HG03280 (cell line): ENCODE results near the gene RPS6KA2.

ENCODE experiments used
- ATAC-seq: cut with Tn5 transposase; IDR thresholded peaks from one replicate; pipeline ENCODE4 v1.9.1; 2021; ENCODE audit warnings: mild to moderate bottlenecking, moderate library complexity; ENCODE audit not compliant: unreplicated experiment

Gene RPS6KA2

DNA sequence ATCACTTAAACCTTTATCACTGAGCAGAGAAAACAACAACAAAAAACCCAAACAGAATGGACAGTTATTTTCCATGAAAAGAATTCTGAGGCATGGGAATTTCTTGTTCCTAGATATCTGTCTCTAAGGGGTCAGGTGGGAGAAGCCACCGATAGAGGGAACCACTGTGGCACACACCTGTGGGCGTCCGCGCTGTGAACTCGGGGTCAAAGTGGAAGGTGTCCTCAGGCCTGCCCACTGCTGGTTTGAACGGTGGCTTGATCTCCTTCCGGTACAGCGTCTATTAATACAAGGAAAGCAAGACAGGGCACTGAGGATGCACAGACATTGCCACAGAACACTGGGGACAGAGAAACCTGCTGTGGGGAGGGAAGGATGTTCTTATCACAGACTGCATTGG is 167.8 kb downstream of the RPS6KA2 start:
- no peak for ATAC-seq

DNA sequence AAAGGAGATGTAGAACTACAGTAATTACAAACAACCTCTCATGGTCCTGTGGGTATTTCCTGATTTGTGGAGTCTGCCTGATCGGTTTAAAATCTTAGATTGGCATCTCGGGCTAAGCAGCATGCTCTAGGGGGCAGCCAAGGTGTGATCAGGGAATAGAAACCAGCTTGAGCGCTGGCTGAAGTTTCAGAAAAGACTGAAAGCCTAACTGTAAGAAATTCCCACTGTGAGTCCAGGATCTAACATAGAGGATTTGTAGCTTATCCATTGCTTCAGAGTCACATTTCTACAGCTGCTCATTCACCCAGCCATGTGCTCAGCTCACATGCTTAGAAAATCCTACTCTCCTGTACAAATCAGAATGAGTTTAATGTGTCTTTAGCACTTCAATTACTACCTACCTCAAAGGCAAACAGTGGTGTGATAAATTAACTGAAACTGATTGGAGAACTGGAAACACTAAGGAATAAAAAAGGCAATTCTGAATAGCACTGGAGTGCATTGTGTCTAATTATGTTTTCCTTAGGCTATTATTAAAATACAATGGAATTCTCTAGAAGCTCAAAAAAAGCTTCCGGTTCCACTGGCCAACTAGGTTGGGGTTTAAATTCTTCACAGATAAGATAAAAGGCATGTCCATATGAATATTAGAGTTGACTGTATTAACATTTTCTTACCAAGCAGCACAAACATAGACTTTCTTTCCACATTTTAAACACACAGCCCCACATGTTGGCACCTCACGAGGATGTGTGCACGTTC is 170.5 kb downstream of the RPS6KA2 start:
- ATAC-seq = no peak

DNA sequence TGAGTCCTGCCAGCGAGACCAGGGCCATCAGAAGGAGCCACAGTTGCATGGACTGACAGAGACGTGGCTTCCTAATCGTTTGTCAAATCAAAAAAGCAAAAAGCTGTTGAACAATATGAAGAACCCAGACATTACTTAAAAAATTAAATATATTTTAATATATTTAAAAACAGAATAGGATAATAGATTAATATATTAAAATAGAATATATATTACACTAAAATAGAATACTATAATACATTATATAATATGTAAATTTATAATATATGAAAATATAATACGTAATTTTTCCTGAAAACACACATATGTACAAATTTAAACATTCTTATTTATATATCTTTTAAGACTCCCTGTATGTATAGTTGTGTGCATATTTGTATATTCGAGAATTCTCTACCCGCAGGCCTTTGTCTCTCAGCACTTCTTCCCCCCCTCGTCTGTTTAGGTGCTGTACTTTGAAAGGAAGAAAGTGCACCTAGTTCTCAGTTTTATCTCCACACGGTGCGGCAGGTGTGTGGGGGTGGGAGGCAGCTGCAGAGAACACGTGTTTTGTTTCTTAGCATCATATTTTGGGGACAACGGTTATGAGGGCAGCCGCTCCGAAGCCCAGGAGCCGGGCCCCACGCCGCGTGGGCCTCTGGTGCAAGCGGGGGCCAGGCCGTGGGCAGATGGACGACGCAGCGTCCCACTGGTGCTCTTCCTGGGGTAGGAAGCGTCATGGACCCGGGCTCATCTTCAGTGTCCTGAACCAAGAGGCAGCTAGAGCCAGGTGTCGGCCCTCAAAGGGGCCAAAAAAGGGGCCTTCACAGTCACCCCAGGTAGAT is 172.1 kb downstream of the RPS6KA2 start:
- ATAC-seq = no peak

DNA sequence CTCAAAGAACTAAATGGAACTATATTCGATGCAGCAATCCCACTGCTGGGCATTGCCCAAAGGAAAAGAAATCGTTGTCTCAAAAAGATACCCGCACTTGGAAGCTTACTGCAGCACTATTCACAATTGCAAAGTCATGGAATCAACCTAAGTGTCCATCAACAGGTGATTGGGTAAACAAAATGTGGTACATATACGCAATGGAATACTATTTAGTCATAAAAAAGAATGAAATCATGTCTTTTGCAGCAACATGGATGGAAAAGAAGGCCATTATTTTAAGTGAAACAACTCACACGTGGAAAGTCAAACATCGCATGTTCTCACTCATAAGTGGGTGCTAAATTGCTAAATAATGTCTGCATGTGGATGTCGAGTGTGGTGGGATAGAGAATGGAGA is 173.4 kb downstream of the RPS6KA2 start:
- ATAC-seq = no peak

DNA sequence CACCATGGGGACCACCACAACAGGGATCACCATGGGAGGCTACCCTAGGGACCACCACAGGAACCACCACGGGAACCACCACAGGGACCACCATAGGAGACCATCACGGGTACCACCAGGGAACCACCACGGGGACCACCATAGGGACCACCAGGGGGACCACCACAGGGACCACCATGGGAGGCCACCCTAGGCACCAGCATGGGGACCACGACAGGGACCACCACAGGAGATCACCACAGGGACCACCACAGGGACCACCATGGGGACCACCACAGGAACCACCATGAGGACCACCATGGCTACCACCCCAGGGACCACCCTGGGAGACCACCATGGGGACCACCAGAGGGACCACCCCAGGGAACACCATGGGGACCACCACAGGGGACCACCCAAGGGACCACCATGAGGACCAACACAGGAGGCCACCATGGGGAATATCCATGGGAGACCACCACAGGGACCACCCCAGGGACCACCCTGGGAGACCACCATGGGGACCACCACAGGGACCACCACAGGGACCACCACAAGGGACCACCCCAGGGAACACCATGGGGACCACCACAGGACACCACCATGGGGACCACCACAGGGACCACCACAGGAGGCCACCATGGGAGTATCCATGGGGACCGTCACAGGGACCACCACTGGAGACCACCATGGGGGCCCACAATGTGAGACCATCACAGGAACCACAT is 176.7 kb downstream of the RPS6KA2 start:
- no peak for ATAC-seq

DNA sequence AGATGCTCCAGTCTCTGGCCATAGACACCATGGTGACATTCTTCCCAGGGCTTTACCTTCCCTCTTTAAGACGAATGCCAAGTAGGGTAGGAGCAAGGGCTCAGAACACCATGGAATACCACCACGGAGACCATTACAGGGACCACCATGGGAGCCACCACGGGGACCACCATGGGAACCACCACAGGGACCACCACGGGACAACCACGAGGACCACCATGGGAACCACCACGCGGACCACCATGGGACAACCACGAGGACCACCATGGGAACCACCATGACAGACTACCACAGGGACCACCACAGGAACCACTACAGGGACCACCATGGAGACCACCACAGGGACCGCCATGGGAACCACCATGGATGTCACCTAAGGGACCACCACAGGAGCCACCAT is 177.4 kb downstream of the RPS6KA2 start:
- ATAC-seq = no peak

DNA sequence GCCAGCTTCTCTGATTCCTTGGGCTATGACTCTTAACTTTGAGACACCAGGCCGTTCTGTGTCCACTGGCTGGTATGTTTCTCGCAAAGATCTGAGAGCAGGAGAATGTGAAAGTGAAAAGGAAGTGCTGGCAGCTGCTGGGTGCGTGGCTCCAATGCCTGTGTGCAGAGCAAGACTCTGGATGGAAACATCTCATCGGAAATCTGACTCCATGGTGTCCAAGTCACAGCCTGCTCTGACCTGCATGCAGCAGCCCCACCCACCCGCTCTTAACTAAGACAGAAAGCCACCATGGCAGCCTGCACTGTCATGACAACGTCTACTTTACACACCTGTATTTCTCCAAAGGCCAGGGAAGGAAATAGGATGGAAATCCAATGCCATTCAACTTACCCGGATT is 178.0 kb downstream of the RPS6KA2 start:
- ATAC-seq = no peak

DNA sequence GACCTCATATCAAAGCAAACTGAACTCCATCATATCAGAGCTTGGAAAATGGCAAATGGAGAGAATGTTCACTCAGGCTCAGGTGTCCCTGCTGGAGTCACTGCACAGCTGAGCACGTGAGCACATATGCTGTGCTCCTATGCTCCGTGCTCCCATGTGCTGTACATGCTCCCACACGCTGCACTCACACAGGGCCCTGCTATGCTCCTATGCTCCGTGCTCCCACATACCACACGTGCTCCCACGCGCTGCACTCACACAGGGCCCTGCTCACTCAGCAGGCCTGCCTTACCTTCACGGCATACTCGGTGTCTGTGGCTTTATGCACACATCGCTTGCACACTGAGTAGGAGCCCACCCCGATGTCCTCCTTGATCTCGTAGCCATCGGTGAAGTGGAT is 178.6 kb downstream of the RPS6KA2 start:
- ATAC-seq = no peak

DNA sequence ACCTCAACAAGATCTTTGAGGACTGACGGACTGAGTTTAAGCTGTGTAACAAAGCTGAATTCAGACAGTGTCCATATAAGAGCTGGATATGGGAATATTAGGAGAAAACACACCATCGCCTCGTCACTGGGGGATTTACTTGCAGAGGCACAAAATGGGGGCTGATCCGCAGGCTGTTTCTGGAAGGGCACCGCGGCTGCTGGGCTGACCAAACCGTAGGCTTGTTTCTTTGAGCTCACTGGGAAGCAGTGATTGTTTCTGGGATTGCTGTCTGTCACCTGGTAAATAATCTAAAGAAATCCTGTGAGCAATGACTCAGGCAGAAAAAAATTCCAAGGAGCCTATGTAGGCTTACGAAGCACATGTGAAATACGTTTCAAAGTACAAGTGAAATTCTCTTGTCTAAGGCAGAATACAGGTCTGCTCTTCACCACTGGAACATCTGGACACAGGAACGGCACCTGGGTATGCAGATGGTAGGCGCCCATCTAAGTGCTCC is 180.4 kb downstream of the RPS6KA2 start:
- no peak for ATAC-seq

DNA sequence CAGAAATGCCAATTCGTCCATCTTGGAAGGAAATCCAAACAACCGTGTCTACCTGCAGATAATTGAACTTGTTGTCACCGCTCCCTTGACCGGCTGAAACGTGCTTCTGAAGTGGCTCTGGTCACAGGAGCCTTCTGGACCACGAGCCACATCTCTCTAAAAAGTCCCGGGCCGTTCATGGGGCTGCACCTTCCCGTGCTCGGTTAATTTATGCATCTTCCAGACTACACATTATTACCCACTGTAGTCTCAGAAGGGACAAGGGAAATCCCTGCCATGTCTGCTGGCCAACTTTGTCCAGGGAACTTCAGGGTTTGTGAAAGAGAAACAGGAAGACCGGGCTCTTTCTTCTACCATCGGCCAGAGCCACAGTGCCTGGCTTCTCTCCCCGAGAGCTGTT is 180.9 kb downstream of the RPS6KA2 start:
- no peak for ATAC-seq

DNA sequence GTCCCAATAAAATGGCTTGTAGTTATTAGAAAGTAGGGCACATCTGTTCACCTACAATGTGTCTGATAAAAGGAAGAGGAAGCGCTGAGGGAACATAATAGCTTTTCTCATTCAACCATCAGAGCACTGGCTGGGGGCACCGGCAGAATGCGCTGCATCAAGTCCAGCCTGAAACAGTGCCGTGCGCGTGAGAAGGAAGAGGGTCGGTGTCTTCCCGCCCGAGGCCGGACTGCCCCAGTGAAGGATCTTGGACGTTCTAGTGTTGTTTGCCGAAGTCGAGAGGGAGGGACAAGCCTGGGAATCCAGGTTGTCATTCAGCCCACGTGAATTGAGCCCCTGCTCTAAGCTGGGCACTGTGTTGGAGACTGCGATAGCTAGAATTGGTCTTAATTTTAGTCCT is 182.6 kb downstream of the RPS6KA2 start:
- no peak for ATAC-seq

DNA sequence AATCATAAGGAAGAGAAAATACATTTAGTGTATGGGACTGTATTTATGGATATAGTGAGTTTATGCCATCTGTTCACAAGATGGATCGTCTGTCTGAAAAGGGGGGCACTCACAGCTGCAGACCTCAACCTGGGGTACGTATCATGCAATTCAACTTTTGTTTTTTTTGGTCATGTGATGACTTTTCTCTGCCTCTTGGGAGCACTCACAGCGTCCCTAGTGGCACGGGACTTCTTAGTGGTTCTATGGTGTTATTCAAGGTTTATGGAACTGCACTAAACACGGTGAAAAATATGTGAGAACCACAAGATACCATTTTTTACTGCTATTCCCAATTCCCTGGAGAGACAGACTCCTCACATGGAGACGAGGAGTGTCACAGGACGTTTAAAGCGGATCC is 183.9 kb downstream of the RPS6KA2 start:
- no peak for ATAC-seq

DNA sequence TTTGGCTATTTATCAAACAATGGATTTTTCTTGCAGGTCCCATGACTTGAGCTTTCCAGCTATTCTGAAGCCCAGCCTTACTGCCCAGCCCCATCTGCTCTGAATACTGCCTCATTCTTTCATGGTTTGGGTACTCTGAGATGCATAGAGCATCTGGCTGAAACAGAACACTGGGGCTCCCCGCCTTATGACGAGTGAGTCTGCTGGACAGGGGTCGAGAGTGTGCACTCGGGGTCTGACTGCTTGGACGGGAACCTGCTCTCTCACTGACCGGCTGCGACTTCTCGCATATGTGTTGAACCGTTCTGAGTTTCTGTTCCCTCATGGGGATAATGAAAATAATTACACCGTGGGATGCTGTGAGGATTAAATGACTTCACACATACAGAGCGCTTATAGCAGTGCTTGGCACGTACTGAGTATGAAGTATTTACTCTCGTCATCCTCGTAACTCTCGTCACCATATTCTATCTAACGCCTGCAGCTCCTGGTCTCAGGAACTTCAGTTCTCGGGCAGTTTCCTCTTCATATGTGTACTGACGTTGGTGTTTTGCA is 184.8 kb downstream of the RPS6KA2 start:
- no peak for ATAC-seq

DNA sequence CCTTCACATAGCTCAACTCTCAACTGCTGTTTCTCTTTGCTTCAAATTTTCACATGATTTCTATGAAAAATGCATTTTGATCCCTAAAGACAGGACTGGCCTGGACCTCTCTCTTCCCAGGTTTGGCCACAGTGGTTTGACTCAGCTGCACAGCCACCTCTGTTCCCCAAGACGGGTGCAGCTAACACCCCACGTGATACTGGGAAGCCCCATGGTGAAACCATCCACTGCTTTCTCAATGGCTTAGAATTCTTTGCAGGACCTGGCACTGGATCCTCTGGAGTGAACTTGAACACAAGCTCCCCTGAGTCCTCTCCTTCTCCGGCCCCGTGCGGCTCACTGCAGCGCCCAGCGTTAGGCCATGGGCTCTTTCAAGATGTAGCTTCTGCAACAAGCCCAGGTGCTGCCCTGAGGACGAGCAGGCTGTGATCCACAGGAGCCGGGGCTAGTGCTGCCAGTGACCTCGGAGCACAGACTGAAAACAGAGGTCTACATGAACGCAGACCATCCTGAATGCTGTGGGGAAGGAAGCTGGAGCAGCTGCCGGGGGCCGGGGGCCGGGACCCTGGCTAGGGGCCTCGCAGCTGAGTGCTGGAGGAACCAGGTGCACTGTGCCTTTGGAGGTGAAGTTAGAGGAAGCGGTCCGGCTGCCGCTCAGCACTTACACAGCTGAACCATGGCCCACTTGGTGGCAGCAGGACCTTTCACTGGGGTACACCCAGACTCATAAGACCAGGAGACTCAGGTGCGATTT is 185.5 kb downstream of the RPS6KA2 start:
- ATAC-seq = no peak

DNA sequence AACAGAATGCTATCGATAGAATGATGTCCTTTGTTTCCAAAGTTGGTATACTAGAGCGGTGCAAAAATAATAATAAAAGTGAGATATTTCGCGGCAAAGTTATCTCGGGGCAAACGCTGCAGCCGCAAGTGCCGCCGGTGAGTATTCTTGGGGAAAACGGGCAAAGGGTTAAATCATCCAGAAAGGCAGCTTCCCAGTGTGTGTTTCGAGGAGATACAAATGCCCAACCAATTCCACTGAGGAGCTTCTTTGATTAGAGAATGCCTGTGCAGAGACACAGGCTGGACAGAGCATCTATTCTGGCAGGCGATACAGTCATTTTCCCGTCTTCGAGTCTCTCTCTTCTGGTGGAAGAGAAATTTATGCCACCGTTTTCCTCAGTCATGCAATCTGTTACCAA is 186.3 kb downstream of the RPS6KA2 start:
- no peak for ATAC-seq

DNA sequence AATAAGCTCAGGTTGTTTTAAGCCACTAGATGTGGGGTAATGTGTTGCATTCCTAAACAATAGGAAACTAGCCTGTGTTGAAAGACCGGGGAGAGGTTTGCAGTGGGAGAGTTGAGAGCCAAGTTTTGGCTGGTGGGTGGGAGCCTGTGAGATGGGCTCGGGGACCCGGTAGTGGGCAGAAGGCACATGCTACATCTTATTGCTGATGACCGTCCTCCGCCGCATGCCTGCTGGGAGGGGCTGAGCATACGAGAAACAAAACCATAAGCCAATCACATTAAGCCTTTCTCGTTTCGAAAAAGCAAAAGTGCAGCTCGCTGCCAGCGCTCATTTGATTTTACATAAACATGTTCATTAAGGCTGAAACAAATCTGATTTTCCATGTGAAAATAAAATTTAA is 186.9 kb downstream of the RPS6KA2 start:
- ATAC-seq = no peak

DNA sequence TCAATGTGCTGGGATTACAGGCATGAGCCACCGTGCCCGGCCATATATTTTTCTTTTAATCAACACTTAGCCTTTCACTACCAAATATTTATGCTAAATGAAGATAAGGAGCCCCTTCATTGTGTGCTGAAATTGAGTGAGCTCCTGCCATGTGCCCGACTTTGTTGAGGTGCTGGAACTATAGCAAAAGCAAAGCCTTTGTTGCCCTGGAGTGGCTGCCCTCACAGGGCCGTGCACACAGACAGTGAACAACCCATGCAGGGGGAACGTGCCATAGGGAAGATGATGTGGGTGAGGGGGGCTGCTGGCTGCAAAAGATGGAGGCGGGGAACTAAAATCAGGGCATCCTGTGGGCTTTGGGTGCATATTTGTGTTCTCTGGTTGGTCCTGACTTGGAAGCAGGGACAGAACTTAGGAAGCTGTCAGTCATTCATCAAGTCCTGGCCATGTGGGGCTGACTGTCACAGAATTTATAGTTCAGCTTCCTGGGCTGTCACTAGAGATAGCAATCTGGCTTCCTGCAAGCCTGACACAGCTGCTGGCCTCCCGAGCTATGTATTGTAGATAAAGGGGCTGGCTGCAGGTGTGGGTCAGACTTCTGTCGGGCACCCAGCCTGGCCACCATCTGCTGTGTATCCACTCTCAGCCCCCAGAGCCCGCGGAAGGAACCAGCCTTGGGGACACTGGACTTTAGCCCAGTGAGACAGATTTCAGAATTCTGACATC is 187.5 kb downstream of the RPS6KA2 start:
- no peak for ATAC-seq

DNA sequence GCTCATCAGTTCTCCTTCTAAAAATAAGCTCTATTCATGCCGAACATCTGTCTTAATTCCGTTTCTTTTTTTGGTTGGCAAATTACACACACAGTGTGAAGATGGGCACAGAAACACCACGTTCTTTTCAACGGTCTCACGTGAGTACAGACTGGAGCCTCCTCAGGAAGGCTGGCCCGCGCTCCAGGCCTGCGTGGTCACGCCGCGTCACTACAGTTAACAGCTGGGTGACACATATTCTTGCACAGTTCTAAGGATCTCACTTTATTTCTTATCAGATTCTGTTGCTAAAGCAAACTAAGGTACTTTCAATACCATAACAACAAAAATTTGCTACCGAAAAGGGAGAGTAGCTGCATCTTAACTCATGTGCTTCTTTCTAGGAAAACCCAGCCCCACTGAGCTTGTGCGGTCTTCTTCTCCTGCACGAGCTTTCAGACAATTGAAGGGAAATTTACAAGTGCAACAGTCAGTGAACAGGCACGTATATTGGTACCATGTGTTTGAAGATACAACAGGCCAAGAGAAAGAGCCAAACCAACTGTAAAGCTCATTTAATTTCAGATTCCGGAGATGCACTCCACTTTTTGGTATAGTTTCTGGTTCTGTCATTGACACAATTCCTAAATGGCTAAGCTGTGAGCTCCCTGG is 188.7 kb downstream of the RPS6KA2 start:
- ATAC-seq = no peak

DNA sequence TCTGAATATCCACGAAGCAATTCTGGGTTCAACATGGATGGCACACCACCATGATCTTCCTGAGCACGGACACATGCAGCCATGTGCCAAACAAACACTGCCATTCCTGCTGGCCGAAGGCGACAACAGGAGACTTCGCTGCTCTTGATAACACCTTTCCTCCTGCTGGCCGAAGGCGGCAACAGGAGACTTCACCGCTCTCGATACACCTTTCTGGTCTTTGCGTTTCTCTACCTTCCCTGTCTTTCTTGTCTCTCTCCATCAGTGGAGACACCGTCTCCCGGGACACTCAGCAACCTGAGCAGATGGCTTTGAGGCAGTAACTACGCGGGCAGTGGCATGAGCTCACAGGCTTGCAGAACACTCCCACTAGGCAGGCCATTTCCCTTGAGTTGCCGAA is 189.4 kb downstream of the RPS6KA2 start:
- ATAC-seq = no peak
